Sciatic nerve (tissue), 2 donors: Measurements from ENCODE around the gene PELI3. TPM values are rescaled to one million over a fixed set of nuclear protein-coding genes. Genes with fewer than 3 reads are reported as not detected.
A peak's percentile ranks its signal among the peaks of the same experiment; 100 is the strongest.
"Not testable (repeated sequence)": the region's sequence is repeated elsewhere in the genome, so short reads cannot be mapped to it uniquely, and the experiment has no call there.

Experiments
- ATAC-seq: fragments of 200-7000 bp; cut with Tn5 transposase; one replicate; pipeline ENCODE4 v1.9.1; 2020; ENCODE audit warnings: mild to moderate bottlenecking, moderate library complexity
- DNase-seq: peaks from one replicate; pipeline ENCODE4 v3.0.0-alpha.2; 2020; ENCODE audit warnings: low spot score
- intact Hi-C: fragments of 100-400 bp; cut with DNase I; formaldehyde crosslinking; loops from one replicate; pipeline ENCODE4 v1.14.2; 2022
- total RNA-seq: library from RNA; stranded (reverse); fragmentation: NEBNext Ultra II Directional; extraction: Animal tissue kit (Norgen Biotek cat#: 25700); gene quantifications from one replicate; pipeline ENCODE4 v1.2.1, GENCODE V29; 2021
- donor health status: DM: no; HTN: no; CAD: no.
- donor health status: DM: no; HTN: no; CAD: no.

The PELI3 gene, protein sequence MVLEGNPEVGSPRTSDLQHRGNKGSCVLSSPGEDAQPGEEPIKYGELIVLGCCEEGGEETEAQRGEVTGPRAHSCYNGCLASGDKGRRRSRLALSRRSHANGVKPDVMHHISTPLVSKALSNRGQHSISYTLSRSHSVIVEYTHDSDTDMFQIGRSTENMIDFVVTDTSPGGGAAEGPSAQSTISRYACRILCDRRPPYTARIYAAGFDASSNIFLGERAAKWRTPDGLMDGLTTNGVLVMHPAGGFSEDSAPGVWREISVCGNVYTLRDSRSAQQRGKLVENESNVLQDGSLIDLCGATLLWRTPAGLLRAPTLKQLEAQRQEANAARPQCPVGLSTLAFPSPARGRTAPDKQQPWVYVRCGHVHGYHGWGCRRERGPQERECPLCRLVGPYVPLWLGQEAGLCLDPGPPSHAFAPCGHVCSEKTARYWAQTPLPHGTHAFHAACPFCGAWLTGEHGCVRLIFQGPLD
- 14.8 TPM for total RNA-seq

DNA sequence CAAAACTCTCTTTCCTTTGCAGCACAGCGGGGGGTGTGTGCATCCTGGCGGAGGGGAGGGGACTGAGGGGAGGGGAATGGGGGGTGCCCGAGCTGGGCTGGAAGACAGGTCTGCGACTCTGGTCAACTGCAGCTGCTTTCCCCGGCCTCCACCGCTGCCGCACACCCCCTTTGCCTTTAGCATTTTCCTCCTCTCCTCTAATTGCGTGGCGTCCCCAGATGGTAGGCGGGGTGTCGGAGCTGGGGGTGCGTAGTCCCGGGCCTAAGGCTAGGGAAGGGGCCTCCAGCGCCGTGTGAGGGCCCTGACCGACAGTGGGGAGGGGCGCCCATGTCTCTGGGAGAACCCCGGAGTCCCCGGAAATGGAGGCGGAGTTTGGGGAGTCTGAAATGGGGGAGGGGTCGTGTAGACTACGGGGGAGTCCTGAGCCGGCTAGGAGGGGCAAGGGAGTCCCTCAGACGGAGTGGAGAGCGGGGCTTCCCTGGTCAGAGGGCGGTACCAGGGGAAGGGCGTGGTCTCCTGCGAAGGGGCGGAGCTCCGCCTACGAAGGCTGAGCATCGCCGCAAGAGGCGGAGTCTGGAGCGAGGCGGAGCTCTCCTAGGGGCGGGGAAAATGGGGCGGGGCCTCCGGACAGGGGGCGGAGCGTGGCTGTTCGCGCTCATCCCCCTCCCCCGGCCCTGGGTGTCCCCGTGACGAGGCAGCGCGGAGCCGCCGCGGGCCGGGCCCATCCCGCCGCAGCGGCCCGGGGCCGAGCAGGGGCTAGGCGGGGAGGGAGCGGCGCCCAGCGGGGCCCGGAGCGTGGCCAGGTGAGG is at the start of gene PELI3:
Gene PELI3 (plus strand): TSS at position 681 of the 809 bp plus-strand sequence. CDS start 1,224 bp downstream, outside the sequence.
- DNase-seq (peak; percentile 98), ATAC-seq (peak; percentile 99)
- intact Hi-C loops = no loop called here

DNA sequence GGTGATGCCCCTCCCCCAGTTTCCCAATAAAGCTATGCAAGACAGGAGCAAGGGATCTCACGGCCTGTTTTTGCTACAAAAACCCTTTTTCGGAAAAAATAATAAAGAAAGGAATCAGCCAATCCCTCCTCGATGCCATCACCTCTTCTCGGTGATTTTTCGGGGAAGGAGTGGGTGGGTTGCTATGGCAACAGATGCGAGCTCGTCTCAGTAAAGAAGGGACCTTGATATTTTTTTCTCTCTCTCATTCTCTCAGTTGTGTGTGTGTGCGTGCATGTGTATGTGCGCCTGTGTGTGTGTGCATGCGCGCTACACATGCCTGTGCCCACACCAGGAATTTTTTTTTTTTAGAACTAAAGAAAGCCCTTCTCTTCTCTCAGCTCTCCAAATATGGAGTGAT is 49.7 kb upstream of the PELI3 start:
- intact Hi-C loops = no loop called here
- DNase-seq (no peak), ATAC-seq (no peak)

DNA sequence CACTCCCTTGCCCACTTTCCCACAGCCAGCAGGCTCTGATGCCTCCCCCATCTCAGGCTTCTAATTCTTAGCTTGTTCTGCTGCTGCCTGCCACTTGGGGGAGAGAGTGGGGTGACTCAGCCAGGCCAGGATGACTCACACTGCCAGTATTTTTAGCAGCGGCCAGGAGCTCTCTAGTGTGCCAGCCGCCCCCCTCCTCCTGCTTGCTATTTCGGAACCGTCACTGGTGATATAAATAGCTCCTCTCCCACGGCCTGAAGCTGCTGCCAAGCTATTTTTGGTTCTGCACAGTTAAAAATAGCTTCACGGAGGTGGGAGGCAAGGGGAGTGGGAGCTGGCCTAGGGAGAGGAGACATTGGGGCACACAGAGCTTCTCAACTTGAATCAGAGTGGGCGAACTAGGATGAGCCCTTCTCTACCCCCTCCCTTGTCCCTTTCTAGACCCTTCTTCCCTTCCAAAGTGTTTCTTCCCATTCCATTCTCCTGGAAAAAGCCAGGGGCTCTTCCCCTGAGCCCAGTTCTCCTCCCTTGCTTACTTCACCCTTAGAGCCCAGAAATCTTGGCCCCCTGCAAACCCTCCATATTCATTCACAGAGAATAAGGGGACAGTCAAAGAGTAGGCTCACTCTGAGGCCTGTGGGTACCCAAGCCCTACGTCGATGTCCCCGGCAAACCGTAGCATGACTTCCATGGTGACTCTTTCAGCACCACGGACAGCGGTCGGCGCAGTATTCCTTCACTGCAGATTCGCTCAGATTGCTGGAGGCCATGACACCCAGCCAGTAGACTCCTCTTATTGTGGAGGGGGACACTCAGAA is 48.3 kb upstream of the PELI3 start:
- ATAC-seq = no peak
- intact Hi-C loops = no loop called here
- peak; percentile 76 for DNase-seq

DNA sequence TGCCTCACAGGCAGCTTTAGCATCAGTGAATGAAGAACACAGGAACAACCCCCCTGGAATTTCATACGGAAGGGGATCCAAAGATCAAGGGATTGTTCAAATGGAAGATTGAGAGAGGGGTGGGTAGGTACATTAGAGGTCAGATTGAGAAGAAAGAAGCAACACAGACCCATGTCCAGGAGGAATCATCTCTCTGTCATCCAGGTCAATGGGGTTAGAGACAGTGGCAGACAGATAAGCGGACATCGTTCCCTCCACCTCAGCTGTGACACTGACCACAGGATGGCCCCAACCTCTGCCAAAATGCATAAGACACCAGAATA is 47.8 kb upstream of the PELI3 start:
- ATAC-seq = no peak
- intact Hi-C loops = no loop called here
- DNase-seq = no peak

DNA sequence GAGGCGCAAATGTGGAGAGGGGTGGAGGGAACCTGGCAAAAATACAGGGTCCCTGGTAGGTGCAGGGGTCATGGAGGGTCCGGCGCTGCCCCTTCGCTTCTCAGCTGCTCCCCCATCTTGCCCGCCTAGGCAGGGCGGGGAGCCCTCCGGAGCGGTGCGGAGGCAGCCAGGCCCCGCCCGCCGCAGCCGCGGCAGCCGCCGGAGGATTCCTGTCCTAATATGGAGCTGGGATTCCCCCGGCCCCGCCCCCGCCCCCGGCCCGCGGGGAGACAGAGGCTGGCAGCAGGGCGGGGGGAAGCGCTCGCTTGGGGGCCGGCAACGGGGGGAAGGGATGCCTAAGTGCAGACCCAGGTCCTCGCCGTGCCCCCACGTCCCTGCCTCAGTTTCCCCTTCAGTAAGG is 46.9 kb upstream of the PELI3 start:
- intact Hi-C loops = no loop called here
- DNase-seq (no peak), ATAC-seq (no peak)

DNA sequence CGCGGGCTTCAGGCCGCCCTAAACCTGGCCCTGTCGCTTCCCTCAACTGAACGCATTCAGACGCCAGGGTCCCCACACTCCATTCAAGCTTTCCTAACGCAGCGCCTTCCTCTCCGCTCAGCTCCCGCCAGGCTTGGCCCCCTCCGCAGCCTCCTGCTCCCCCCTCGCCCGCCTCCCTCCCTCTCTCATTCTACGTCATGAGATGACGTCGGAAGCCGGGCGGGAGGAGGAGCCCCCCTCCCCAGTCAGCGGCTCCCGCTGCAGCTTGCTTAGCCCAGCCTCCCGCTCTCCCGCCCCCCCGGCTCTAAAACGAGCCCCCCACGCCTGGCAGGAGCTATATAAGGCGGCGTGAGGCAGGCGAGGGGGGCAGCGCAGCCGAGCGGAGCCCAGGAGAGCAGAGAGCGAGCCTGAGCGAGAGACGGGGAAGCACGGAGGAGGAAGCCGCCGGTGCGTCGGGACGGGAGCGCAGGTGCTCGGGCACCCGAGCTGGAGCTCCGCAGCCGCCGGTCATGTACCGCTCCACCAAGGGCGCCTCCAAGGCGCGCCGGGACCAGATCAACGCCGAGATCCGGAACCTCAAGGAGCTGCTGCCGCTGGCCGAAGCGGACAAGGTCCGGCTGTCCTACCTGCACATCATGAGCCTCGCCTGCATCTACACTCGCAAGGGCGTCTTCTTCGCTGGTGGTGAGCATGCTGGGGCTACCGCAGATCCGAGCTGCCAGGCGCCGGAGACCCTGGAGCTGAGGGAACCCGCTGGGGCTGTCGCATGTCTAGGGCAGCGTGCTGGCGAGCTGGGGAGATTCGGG is 45.8 kb upstream of the PELI3 start, which contains the start of gene NPAS4:
Gene NPAS4 (plus strand): TSS at position 365 of the 806 bp plus-strand sequence. CDS start 145 bp downstream, at position 510.
- intact Hi-C loops = no loop called here
- no peak for DNase-seq
- no peak for ATAC-seq

DNA sequence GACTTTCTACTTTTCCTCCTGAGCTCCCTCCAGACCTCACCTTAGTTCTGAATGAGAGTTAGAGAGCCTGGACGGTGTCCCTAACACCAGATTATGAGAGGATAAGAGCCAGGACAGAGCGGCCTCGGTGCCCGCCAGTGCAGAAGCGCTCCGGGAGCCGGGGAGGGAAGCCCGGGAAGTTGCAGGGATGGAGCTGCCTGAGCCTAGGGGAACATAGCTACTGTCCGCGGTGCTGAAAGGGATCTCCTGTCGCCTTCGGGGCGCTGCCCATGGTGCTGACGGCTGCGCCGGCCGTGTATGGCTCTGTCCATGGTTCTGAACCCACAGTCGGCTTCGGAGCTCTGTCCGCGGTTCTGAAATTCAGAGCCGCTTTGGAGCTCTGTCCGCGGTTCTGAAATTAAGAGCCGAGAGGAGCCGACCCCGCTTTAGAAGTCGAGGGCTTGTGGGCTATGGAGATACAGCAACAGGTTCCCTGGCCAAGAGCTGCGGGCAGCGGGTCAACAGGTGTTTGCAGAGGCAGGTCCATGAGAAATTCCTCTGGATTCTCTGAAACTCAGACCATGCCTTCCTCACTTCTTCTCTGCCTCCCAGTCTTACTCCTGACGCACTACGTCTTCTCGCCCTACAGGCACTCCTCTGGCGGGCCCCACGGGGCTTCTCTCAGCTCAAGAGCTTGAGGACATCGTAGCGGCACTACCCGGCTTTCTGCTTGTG is 45.1 kb upstream of the PELI3 start:
- ATAC-seq (peak; percentile 97), DNase-seq (peak; percentile 96)
- intact Hi-C loops = no loop called here

DNA sequence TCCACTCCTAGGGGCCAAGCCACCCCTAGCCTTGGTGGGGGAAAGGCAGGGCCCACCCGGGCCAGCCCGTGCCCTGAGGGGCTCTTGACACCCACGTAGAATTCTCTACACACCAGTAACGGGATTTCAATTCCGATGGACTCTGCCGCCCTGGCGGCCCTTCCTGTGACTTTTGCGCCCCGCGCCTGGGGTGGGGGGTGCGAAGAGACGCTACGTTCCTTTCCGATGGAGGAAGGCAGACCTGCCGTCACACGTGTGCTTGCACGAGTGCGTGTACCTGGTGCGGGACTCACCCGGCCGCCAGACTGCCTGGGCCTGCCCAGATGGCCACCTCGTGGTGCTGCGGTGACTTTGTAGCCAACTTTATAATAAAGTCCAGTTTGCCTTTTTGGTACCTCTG is 40.4 kb upstream of the PELI3 start:
- intact Hi-C loops = no loop called here
- DNase-seq (no peak), ATAC-seq (no peak)

DNA sequence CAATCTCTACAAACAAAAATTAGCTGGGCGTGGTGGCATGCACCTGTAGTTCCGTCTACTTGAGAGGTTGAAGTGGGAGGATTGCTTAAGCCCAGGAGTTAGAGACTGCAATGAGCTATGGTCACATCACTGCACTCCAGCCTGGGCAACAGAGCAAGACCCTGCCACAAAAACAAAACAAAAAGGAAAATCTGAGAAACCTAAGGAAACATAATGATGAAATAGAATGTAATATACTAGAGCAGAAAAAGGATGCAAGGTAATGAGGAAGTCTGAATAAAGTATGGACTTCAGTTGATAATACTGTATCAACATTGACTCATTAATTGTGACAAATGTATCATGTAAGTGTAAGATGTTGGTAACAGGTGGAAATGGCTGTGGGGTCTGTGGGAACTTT is 37.8 kb upstream of the PELI3 start:
- DNase-seq = no peak
- intact Hi-C loops = no loop called here

DNA sequence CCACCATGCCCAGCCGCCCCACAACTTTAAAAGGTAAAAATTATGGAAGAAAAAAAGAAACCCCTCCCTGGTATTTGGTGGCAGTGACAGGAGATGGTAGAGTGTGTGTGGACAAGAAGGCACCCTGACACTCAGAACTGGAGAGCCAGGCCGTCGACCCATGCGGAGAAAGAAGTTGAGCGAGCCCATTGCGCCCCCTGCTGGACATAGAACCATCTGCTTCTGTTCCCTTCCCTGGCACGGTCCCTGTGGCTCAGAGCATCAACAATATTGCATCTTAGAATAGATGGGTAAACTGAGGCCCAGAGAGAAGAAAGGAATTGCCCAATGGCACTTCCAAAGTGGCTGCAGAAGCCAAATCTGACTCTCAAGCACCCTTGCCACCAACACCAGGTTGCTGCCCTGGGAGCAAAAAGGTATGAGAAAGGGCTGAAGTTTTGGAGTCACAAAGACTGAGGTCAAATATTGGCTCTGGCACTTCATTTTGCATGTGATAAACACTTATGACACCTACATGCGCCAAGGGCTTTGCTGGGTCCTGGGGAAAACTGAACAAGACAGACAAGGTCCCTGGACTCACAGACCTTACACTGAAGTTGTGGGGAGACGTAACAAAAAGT is 36.6 kb upstream of the PELI3 start:
- peak; percentile 72 for ATAC-seq
- intact Hi-C loops = loop anchor here (10.0 kb wide), 1 partner anchor 405 kb away; no protein-coding TSS in a partner anchor
- DNase-seq = peak; percentile 80

More for the DNA sequence above, 37.8 kb upstream of the PELI3 start:
- ATAC-seq = no peak

DNA sequence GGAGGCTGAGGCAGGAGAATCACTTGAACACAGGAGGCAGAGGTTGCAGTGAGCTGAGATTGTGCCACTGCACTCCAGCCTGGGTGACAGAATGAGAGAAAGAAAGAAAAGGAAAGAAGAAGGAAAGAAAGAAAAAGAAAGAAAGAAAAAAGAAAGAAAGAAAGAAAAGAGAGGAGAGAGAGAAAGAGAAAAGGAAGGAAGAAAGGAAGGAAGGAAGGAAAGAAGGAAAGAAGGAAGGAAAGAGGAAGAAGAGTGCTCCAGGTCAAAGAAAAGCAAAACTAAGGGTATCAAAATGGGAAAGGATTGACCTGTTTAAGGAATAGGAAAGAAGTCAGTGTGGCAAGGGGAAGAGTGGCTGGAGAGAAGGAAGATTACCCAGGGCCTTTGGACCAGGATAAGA is 35.4 kb upstream of the PELI3 start:
- DNase-seq, ATAC-seq: not testable (repeated sequence)
- intact Hi-C loops = loop anchor here (10.0 kb wide), 1 partner anchor 404 kb away; no protein-coding TSS in a partner anchor

DNA sequence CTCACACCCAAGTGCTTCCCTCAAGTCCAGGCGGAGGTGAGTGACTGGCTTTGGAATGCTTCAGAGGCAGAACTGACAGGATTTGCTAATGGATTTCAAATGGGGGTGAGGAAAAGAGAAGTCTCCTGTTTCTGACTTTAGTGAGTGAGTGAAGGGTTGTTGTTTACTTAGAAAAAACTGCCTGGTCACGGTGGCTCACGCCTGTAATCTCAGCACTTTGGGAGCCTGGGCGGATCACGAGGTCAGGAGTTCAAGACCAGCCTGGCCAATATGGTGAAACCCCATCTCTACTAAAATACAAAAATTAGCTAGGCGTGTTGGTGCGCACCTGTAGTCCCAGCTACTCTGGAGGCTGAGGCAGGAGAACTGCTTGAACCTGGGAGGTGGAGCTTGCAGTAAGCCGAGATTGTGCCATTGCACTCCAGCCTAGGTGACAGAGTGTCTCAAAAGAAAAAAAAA is 34.8 kb upstream of the PELI3 start:
- ATAC-seq, DNase-seq: not testable (repeated sequence)
- intact Hi-C loops = loop anchor here (10.0 kb wide), 1 partner anchor 403 kb away; no protein-coding TSS in a partner anchor

DNA sequence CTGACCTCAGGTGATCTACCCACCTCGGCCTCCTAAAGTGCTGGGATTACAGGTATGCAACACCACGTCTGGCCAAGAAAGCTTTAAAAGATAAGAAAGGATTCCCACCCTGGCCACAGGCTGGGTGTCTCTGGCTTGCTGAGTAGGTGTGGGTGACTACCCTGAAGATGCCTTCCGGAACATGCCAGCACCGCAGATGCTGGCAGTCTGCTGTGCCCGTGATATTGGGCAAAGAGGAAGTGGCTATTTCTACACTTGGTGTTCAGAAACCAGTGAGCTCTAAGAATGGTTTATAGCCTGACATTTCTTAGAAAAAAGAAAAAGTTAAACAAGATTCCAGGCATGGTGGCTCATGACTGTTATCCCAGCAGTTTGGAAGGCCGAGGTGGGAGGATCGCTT is 34.1 kb upstream of the PELI3 start:
- intact Hi-C loops = loop anchor here (10.0 kb wide), 1 partner anchor 402 kb away; no protein-coding TSS in a partner anchor
- no peak for ATAC-seq

DNA sequence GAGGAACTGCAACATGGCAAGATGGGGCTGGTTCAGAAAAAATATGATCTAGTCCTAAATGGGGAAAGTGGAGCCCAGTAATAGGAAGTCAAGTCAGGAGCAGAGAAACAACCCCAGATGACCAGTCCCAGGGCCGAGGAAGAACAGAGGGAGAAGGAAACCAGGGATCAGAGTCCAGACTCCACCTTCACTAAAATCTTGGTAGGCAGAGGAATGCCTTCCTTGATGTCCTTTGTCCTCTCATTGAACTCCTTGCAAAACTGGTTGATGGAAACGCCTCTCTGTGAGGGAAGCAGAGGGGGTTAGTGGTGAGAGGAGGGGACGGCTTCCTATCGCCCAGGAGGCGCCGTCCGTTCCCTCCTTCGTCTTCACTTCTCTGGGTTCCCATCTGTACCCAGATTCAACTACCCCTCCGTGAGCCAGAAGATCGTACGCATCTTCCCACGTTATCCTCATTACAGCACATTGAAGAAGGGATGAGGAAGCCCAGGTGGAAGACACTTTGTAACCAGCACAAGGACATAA is 28.7 kb upstream of the PELI3 start:
- intact Hi-C loops = loop anchor here (10.0 kb wide), 1 partner anchor 397 kb away; no protein-coding TSS in a partner anchor
- ATAC-seq = no peak
- no peak for DNase-seq

More for the DNA sequence above, 34.1 kb upstream of the PELI3 start:
- no peak for DNase-seq

DNA sequence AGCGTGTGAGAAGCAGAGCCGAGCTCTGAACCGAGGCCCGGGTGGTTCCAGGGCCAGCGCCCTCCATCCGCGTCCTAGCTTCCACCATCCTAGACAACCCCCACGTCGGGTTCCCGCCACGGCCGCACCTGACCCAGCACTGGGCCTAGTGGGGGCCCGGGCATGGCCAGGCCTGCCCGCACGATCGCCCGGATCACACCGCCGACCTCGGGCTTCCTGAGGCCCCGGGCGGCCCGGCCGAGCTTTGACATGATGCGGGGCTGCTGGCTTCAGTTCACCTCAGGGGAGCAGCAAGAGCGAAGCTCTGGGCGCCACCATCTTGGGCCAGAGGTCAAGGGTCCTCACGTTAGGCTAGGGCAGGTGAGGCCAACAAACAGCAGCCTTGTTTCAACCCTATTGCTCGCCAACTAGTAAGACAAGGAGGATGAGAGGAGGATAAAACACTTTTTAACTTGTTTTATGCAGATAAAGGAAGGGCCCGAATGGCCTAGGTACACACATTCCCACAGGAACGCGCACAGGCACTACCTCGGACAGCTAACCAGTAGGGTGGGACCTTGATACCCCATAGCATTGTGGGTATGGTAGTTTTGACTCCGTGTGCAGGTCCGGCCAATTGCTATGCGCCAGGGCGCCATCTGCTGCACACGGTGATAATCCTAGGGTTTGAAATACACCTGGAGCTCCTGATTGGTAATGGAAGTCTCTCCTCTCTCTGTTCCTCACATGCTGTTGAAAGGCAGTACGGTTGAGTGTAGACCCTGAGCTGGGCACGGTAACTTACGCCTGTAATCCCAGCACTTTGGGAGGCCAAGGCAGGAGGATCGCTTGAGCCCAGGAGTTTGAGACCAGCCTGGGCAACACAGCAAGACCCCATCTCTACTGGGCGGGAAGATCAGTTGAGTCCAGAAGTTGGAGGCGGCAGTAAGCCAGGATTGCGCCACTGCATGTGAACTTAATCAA is 27.9 kb upstream of the PELI3 start, which contains the start of gene MRPL11:
Gene MRPL11 (minus strand): TSS at position 345 of the 963 bp plus-strand sequence. CDS start 94 bp downstream, at position 251.
- intact Hi-C loops = loop anchor here (10.0 kb wide), 1 partner anchor 396 kb away; no protein-coding TSS in a partner anchor
- ATAC-seq = peak; percentile 100
- peak; percentile 90 for DNase-seq
